Posterior vena cava (tissue), 2 donors: ENCODE results near the gene SLC12A7. TPM values are rescaled to one million over a fixed set of nuclear protein-coding genes. Genes with fewer than 3 reads are reported as not detected.
A peak's percentile ranks its signal among the peaks of the same experiment; 100 is the strongest.

Experiments used
- DNase-seq: peaks from one replicate; pipeline ENCODE4 v3.0.0-alpha.2; 2020; ENCODE audit warnings: low spot score
- intact Hi-C, 2 donors: fragments of 100-400 bp; cut with DNase I; formaldehyde crosslinking; loops; one replicate each; pipeline versions ENCODE4 v1.14.1 to v1.14.2; 2022 to 2023
- total RNA-seq, 2 donors: library from RNA; stranded (reverse); fragmentation: NEBNext Ultra II Directional; extraction: Animal tissue kit (Norgen Biotek cat#: 25700); gene quantifications; one replicate each; pipeline ENCODE4 v1.2.1, GENCODE V29; 2021
- donor health status: DM: yes; HTN: yes; CAD: no.
- donor health status: DM: yes; HTN: yes; CAD: no.

The SLC12A7 gene
- total RNA-seq, 2 donors from 2014 or later, result 23.8 to 34.6 TPM

- DNase-seq, result no peak
- intact Hi-C loops, result no loop called here
Measured at GRCh38 chr5:1115123-1115815, 3.4 kb upstream of the SLC12A7 start.

- intact Hi-C loops, result no loop called here
- no peak for DNase-seq
Measured at GRCh38 chr5:1113805-1114586, 2.1 kb upstream of the SLC12A7 start.

DNA sequence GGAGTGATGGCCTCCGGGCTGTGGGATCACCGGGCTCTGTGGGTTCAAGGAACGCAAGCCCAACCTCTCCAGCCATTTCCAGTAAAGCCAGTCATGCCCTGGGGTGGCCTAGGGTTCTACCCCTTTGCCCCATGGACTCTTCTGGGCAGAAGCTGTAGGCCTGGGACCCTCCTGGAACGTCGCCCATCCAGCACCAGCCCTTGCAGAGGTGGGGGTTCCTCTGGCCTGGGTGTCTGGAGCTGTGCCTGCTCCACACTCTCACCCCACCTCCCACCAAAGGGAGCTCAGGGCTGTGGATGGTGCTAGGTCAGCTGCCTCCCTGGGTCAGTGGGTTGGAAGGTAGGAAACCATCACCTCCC is 1.4 kb upstream of the SLC12A7 start:
- no peak for DNase-seq
- intact Hi-C loops, result no loop called here

DNA sequence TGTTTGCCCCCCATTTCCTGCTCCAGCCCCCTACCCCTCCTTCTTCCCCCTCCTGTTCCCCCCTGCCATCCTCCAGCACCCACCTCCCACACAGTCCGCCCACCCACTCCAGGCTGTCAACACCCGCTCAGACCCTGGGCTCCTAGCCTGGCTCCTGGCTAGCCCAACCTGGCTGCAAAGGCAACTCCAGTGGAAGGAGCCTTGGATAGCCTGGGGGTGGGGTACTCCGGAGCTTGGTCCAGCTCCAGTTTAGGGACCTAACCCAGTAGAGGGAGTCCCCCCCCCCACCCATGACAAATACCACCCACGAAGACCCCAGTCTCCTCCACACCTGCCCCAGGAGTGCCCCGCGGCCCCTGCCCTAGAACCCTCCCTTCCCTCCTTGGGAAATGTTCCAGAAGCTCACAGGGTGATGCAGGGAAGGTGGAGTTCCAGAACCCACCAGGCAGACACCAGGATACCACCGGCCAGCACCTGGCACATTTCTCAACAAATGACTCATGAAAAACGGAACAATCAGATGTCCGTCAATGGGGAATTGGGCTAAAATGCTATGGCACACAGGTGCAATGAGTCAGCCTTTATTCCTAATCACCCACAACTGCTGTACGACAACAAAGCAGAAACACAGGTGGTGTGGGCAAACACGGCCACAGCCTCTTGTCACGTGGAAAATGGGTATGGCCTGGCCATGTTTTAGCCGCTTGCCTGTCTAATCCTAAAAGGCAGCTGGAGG is 901 bp upstream of the SLC12A7 start:
- no peak for DNase-seq
- intact Hi-C loops, result no loop called here

DNA sequence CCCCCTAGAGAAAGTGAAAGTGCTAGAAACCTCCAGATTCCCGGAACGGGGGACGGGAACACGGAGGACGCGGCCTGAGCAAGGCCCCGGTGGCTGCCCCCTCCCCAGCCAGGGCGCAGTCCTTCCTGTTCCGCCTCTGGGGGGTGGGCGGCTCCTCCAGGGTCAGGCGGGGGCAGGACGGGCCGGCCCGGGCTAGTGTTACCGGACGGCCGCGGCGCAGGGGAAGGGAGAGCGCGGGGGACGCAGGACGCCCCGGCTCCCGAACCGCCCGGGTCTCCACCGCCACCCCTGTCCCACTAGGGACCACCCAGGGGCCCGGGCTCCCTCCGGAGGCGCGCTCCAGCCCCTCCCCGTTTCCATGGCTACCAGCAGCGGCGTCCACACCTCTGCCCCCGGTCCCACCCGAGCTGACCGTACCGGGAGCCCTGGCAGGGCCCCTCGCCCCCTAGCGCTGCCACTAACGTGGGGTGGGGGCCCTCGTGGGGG is 579 bp downstream of the SLC12A7 start:
- intact Hi-C loops, result no loop called here
- no peak for DNase-seq

DNA sequence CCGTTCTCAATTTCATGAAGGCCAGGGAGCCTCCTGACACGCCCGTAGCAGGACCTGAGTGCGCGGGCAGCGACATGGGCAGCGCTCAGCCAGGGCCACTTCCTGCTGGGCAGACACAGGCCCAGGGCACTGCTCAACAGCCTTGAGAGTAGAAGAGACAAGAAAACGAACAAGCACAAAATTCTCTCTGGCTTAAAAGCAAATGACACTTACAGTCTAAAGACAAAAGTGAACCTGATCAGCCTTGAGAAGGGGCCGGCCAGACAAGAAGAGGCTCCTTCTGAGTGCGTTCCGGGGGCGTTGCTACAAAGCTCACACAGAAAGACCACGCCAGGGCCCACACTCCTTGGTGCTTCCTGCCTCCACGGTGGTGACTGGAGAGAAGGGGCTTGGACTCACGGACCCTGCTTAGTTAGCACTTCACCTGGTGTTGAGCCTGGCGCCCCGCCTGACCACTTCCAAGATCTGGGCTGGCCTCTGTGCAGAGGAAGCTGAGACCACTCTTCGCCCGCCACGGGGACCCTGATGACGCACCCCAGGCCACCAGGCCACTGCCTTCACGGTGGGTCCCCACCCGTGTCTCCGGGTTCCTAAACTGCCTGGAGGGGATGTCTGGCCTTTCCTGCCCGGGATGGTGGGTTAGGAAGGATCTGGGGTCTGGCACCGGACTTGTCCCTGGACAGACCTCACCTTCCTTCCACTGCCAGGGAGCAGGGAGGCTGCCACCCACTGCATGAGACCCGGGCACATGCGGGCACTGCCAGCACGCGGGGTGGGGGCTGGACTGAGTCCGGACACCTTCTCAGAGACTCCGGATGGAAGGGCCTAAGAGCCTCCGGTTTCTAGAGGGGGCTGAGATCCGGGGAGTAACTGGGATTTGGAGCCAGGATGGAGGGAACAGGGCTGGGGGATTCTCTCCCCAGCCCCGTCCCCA is 1.3 kb downstream of the SLC12A7 start:
- intact Hi-C loops, result no loop called here
- no peak for DNase-seq

GRCh38 chr5:1109542-1110306 is 2.1 kb downstream of the SLC12A7 start:
- DNase-seq, result no peak
- intact Hi-C loops, result no loop called here

DNA sequence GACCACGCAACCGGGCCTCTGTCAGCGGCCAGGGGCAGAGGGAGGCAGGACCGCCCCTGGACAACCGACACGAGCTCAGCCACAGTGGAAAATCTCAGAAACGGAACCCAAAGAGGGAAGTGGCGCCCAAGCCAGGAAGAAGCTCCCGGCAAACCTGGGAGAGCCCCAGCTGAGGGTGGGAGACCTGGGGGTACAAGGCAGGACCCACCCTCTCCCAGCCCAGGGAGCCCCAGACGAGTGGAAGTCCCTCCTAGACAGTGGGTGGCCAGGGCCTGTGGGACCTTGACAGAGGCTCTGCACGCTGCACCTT is 3.0 kb downstream of the SLC12A7 start:
- intact Hi-C loops, result no loop called here
- no peak for DNase-seq

DNA sequence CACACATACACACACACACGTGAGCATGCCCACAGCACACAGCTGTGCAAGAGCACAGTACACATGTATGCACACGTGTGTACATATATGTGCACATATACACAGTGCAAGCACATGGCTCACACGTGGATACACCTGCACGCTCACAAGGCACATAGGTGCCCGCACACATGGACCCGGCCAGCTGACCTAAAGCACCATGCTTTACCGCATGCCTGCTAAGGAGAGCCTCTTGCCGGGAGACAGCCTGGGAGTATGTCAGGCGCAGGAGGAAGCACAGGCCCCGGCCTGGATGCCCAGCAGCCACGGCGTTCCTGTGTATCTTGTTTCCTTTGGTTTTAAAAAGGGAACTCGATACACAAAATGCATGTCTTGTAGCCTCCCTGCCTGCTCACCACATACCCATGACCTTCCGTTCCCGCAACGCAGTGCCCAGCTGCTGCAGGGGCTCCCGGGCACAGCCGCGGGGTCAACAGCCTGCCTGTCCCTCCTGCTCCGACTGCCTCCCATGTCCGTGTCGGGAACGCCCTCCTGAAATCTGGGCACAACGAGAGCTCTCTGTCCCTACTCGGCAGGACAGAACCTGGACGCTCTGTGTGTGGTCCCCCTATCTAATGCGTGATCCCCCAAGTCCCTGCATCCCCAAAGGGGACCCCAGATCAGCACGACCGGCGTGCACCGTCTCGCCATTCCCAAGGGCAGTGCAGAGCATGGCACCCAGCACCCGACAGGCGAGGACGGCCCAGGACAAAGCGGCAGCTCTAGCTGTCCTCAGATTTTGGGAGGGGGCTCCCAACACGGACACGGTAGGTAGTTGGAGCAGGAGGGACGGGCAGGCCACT is 3.6 kb downstream of the SLC12A7 start:
- intact Hi-C loops, result no loop called here
- no peak for DNase-seq

GRCh38 chr5:1107167-1108022 is 4.5 kb downstream of the SLC12A7 start:
- DNase-seq, result no peak

GRCh38 chr5:1106385-1107166 is 5.3 kb downstream of the SLC12A7 start:
- DNase-seq, result no peak
- intact Hi-C loops, result no loop called here

More at GRCh38 chr5:1107167-1108022, 4.5 kb downstream of the SLC12A7 start:
- intact Hi-C loops, result no loop called here

GRCh38 chr5:1105350-1106265 is 6.3 kb downstream of the SLC12A7 start:
- intact Hi-C loops, result no loop called here
- DNase-seq, result no peak

DNA sequence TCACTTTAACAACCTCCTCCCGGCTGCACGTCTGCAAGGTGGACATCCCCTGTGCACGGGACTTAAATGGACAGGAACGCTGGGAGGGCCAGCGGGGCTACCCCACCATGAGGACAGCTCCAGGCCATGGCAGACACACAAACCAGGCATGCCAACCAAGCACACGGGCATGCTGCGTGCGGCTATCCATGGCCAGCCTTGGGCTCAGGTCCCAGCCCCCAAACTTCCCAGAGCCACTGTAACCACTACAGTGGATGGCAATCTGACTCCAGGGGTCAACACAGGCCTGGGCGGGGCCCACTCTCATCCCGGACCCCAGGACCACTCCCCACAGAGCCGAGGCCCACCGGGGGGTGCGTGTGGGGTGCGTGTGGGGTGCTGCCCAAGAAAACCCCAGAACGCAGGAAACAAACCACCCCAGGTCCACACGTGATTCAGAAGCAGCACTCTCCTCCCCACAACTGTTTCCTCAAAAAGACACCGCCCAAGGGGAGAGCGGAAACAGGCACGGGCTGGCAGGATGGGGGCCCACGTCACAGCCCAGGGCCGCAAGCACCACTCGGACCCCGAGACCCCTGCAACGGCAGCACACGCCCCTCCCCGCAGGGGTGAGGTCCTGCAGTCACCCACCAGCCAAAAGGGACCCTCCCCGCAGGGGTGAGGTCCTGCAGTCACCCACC is 7.4 kb downstream of the SLC12A7 start:
- intact Hi-C loops, result no loop called here
- DNase-seq, result no peak

- intact Hi-C loops, result no loop called here
- peak; percentile 92 for DNase-seq
Measured at GRCh38 chr5:1103505-1104326, 8.1 kb downstream of the SLC12A7 start.
